Activated CD4-positive, alpha-beta T cell treated with anti-CD3 and anti-CD28 coated beads, Interleukin-2, Interleukin-6, amounts not matched to agents 100 ng/mL and 50 ng/mL, durations not matched to agents 16 hours and 8 hours (primary cell): ENCODE results near the gene POR.

Experiments used
- DNase-seq: peaks from one replicate; pipeline ENCODE4 v3.0.0-alpha.2; 2020

Gene POR

GRCh38 chr7:75955331-75955955 lies 40.5 kb downstream of the POR start:
- DNase-seq = no peak

GRCh38 chr7:75957021-75957736 lies 42.2 kb downstream of the POR start:
- DNase-seq = no peak

- DNase-seq = no peak
Measured at GRCh38 chr7:75958802-75959543, 44.0 kb downstream of the POR start.

- DNase-seq = no peak
Measured at GRCh38 chr7:75960372-75960771, 45.4 kb downstream of the POR start.

- DNase-seq = no peak
Measured at GRCh38 chr7:75961218-75961617, 46.3 kb downstream of the POR start.

- no peak for DNase-seq
Measured at GRCh38 chr7:75962607-75963380, 47.8 kb downstream of the POR start.

GRCh38 chr7:75963381-75963995 lies 48.5 kb downstream of the POR start:
- no peak for DNase-seq

GRCh38 chr7:75965617-75966016 lies 50.7 kb downstream of the POR start:
- DNase-seq = no peak

- no peak for DNase-seq
Measured at GRCh38 chr7:75966190-75966961, 51.4 kb downstream of the POR start.

- no peak for DNase-seq
Measured at GRCh38 chr7:75967055-75967454, 52.1 kb downstream of the POR start.

- DNase-seq = no peak
Measured at GRCh38 chr7:75967487-75967997, 52.6 kb downstream of the POR start.

GRCh38 chr7:75968012-75968411 lies 53.1 kb downstream of the POR start:
- no peak for DNase-seq

- DNase-seq = no peak
Measured at GRCh38 chr7:75968561-75969001, 53.6 kb downstream of the POR start.

GRCh38 chr7:75969182-75969581 lies 54.2 kb downstream of the POR start:
- DNase-seq = no peak

GRCh38 chr7:75969704-75970498 lies 54.9 kb downstream of the POR start:
- no peak for DNase-seq

- DNase-seq = no peak
Measured at GRCh38 chr7:75971309-75971960, 56.5 kb downstream of the POR start.

- DNase-seq = no peak
Measured at GRCh38 chr7:75971961-75972763, 57.2 kb downstream of the POR start.

- DNase-seq = no peak
Measured at GRCh38 chr7:75977743-75978142, 62.8 kb downstream of the POR start.

- DNase-seq = no peak
Measured at GRCh38 chr7:75979759-75980429, 64.9 kb downstream of the POR start.
